ENCODE results near the gene BRF1. TPM values are rescaled to one million over a fixed set of nuclear protein-coding genes. Genes with fewer than 3 reads are reported as not detected.
"Not testable (repeated sequence)": the region's sequence is repeated elsewhere in the genome, so short reads cannot be mapped to it uniquely, and the experiment has no call there.

Gene BRF1
- total RNA-seq, 2 experiments from 2014 or later, result 32.2 to 51.8 TPM

DNA sequence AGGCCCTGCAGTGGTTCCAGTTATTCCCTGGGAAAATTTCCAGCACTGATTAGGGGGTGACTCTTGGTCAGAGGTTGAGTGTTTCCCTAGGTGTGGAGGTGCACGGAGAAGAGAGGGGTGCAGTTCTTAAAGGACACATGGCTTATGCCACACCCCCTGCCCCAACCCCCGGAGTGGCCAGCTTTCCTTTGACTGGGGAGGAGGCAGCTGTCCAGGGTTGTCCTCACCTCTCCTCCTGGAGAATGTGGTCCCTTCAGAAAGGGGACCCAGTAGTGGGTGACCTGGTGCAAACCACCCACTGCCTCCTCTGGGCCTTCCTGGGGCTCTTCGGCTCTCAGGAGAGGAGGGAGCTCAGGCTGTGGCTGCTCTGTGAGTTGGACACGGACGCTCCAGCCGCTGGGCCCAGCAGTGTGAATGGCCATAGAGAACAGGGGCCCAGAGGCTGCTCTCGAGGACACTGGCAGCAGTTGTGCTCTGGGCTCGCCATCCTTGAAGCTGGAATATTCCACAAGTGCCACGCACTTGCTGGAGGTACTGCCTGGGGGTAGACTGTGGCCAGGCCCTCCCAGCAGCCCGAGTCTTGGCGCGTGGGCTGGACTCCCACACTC is 27.4 kb upstream of the BRF1 start:
- CTCF ChIA-PET, result no interaction called here
- DNase-seq (no peak), ATAC-seq (no peak)
- no peak overlapping the region for H3K27ac Mint-ChIP-seq
- no peaks in the 10 kb centered on the region for H3K27me3 Mint-ChIP-seq
- no peaks in the 10 kb centered on the region for H3K9me3 Mint-ChIP-seq (ENCODE audit: low read depth)
- no peaks in the 10 kb centered on the region for H3K36me3 Mint-ChIP-seq
- peaks cover 12% of the 10 kb centered on the region for H3K4me1 Mint-ChIP-seq
- H3K4me3 Mint-ChIP-seq, result no peak overlapping the region

GRCh38 chr14:105327695-105328045 is 26.9 kb upstream of the BRF1 start:
- DNase-seq; CTCF ChIA-PET; ATAC-seq; H3K36me3 Mint-ChIP-seq; H3K4me3 Mint-ChIP-seq; H3K27me3 Mint-ChIP-seq; H3K9me3 Mint-ChIP-seq (ENCODE audit: low read depth); H3K27ac Mint-ChIP-seq: not testable (repeated sequence)
- peaks cover 14% of the 10 kb centered on the region for H3K4me1 Mint-ChIP-seq

GRCh38 chr14:105326891-105327694 is 26.3 kb upstream of the BRF1 start:
- H3K27ac Mint-ChIP-seq, result no peak overlapping the region
- CTCF ChIA-PET, result no interaction called here
- ATAC-seq (no peak), DNase-seq (no peak)
- peaks cover 15% of the 10 kb centered on the region for H3K4me1 Mint-ChIP-seq
- no peaks in the 10 kb centered on the region for H3K36me3 Mint-ChIP-seq
- H3K4me3 Mint-ChIP-seq, result no peak overlapping the region
- no peaks in the 10 kb centered on the region for H3K9me3 Mint-ChIP-seq (ENCODE audit: low read depth)
- H3K27me3 Mint-ChIP-seq, result no peaks in the 10 kb centered on the region

DNA sequence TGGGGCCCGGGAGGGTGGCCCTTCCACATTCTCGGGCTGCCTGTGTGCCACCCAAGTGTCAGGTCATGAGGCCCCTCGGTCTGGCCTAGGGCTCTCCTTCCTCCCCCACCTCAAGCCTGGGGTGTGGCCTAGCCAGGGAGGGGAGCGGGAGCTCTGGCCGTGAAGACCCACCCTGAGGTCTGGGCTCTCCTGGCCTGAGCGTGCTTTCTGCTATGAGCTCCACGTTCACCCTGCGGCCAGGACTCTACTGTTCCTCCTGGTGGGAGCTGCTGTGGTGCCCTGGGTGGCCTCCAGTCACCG is 25.7 kb upstream of the BRF1 start:
- CTCF ChIA-PET, result no interaction called here
- Mint-ChIP-seq H3K4me1 (peaks cover 11% of the 10 kb centered on the region), H3K4me3 (no peak overlapping the region), H3K27me3 (no peaks in the 10 kb centered on the region), H3K9me3 (ENCODE audit: low read depth) (no peaks in the 10 kb centered on the region), H3K27ac (no peak overlapping the region), H3K36me3 (no peaks in the 10 kb centered on the region)
- DNase-seq, result no peak
- ATAC-seq, result no peak

GRCh38 chr14:105325716-105326567 is 25.1 kb upstream of the BRF1 start:
- no peak overlapping the region for H3K4me3 Mint-ChIP-seq
- no peaks in the 10 kb centered on the region for H3K9me3 Mint-ChIP-seq (ENCODE audit: low read depth)
- peak; percentile 27 for ATAC-seq
- CTCF ChIA-PET, result no interaction called here
- H3K4me1 Mint-ChIP-seq, result peaks cover 9% of the 10 kb centered on the region
- no peaks in the 10 kb centered on the region for H3K36me3 Mint-ChIP-seq
- DNase-seq, result no peak
- no peak overlapping the region for H3K27ac Mint-ChIP-seq
- H3K27me3 Mint-ChIP-seq, result no peaks in the 10 kb centered on the region

DNA sequence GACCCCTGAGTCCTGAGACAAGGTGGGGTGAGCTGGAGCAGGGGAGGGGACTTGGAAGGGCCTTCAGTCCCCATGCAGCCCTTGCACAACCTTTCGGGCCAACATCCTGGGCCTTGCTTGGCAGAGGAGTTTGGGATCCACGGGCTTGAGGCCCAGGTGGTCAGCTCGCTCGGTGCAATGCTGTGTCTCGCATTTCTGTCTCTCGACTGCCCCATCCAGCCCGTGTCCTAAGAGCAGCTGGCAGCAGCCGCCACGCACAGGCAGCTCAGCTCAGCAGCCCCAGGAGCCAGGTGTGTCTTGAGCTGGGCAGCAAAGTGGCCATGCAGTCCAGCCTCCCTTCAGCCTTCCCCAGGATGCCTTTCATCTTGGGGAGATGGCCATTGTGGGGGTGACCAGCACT is 24.5 kb upstream of the BRF1 start:
- CTCF ChIA-PET, result no interaction called here

GRCh38 chr14:105324871-105325270 is 24.1 kb upstream of the BRF1 start:
- H3K9me3 Mint-ChIP-seq (ENCODE audit: low read depth), result no peaks in the 10 kb centered on the region
- DNase-seq, result no peak
- CTCF ChIA-PET, result no interaction called here
- H3K4me3 Mint-ChIP-seq, result no peak overlapping the region
- H3K4me1 Mint-ChIP-seq, result peaks cover 3% of the 10 kb centered on the region
- no peaks in the 10 kb centered on the region for H3K27me3 Mint-ChIP-seq
- ATAC-seq, result no peak
- H3K36me3 Mint-ChIP-seq, result no peaks in the 10 kb centered on the region
- H3K27ac Mint-ChIP-seq, result no peak overlapping the region

More for the DNA sequence above, 24.5 kb upstream of the BRF1 start:
- Mint-ChIP-seq H3K36me3 (no peaks in the 10 kb centered on the region), H3K27me3 (no peaks in the 10 kb centered on the region), H3K4me3 (no peak overlapping the region), H3K27ac (no peak overlapping the region), H3K9me3 (ENCODE audit: low read depth) (no peaks in the 10 kb centered on the region), H3K4me1 (peaks cover 4% of the 10 kb centered on the region)
- ATAC-seq (no peak), DNase-seq (no peak)

DNA sequence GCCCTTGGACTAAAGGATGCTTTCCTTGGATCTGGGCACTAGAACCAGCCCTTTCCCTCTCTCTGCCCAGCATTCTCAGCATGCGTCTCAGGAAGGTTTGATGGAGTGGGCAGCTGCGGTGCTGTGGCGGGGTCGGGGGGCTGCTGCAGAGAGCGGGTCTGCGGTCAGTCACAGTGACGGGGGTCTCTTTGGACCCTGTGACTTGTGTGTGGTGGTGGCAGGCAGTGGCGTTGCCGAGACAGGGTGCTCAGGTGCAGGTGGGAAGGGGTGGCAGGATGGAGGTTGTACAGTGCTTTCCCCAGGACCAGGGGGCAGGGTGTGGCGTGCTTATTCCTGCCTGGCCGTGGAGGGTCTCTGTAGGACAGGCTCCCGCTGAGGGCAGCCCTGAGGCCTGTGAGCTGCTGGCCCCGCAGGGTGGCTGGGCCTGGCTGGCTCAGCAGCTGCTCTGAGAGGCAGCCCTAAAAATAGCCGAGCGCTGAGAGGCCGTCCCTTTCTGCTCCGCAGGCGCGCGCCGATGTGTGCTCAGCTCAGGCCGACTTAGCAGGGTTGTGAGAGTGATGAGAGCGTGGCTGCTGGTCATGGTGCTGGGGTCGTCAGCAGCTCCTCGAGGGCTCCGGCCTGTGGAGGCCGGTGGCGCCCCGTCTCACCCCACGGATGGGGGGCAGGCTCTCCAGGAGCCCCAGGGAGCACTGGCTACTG is 23.4 kb upstream of the BRF1 start:
- Mint-ChIP-seq H3K27me3 (no peaks in the 10 kb centered on the region), H3K4me3 (no peak overlapping the region), H3K36me3 (no peaks in the 10 kb centered on the region), H3K9me3 (ENCODE audit: low read depth) (no peaks in the 10 kb centered on the region), H3K27ac (no peak overlapping the region), H3K4me1 (peaks cover 6% of the 10 kb centered on the region)
- DNase-seq (no peak), ATAC-seq (no peak)
- CTCF ChIA-PET, result no interaction called here

- H3K27ac Mint-ChIP-seq, result no peak overlapping the region
- DNase-seq (no peak), ATAC-seq (no peak)
- no peaks in the 10 kb centered on the region for H3K27me3 Mint-ChIP-seq
- CTCF ChIA-PET, result no interaction called here
- no peak overlapping the region for H3K4me3 Mint-ChIP-seq
- H3K36me3 Mint-ChIP-seq, result no peaks in the 10 kb centered on the region
- no peaks in the 10 kb centered on the region for H3K9me3 Mint-ChIP-seq (ENCODE audit: low read depth)
- peaks cover 8% of the 10 kb centered on the region for H3K4me1 Mint-ChIP-seq
Observed at GRCh38 chr14:105323663-105324062, 22.9 kb upstream of the BRF1 start.

DNA sequence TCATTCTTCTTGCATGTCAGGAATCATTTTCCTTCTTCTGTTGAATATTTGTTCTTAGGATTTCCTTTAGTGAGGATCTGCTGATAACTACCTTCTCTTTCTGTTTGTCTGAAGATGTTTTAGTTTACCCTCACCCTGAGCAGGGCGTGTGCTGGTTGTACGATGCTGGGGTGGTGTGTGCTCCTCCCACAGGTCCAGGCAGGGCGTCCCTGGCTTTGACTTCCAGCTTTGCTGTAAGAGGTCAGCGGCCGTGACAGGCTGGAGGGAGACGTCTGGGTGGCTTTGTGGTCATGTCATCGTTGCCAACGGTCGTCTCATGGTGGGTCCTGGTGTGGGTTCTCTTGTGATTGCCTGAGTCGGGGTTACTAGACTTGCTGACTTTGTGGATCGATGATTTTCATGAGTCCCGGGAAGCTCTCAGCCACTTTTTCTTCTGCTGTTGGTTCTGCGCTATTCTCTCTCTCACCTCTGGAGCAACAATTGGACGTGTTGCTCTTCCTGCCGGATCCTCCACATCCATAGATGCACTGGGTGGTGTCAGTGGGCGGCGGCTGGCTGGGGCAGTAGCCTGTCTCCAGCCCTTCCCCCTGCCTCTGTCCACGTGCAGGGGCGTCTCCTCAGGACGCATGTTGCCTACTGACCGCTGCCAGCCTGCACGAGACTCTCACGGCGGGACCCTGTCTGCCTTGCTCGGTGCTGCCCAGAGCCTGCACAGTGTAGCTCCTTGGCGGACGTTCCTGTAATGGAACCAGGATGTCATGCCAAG is 22.2 kb upstream of the BRF1 start:
- CTCF ChIA-PET, result interaction anchor here (1.5 kb wide), 1 partner anchor 41 kb away, joined by 6 read pairs; no protein-coding TSS in a partner anchor
- H3K4me3 Mint-ChIP-seq, result no peak overlapping the region

GRCh38 chr14:105317546-105317945 is 16.7 kb upstream of the BRF1 start:
- no peaks in the 10 kb centered on the region for H3K36me3 Mint-ChIP-seq
- DNase-seq, result no peak
- ATAC-seq, result no peak
- peaks cover 35% of the 10 kb centered on the region for H3K4me1 Mint-ChIP-seq
- CTCF ChIA-PET, result interaction anchor here (2.1 kb wide), 1 partner anchor 172 kb away, joined by 5 read pairs; no protein-coding TSS in a partner anchor
- no peaks in the 10 kb centered on the region for H3K9me3 Mint-ChIP-seq (ENCODE audit: low read depth)
- no peak overlapping the region for H3K4me3 Mint-ChIP-seq
- H3K27me3 Mint-ChIP-seq, result no peaks in the 10 kb centered on the region
- H3K27ac Mint-ChIP-seq, result no peak overlapping the region

More for the DNA sequence above, 22.2 kb upstream of the BRF1 start:
- no peak overlapping the region for H3K27ac Mint-ChIP-seq
- no peaks in the 10 kb centered on the region for H3K27me3 Mint-ChIP-seq
- H3K36me3 Mint-ChIP-seq, result no peaks in the 10 kb centered on the region
- peaks cover 8% of the 10 kb centered on the region for H3K4me1 Mint-ChIP-seq
- no peak for DNase-seq
- no peaks in the 10 kb centered on the region for H3K9me3 Mint-ChIP-seq (ENCODE audit: low read depth)
- ATAC-seq, result no peak

DNA sequence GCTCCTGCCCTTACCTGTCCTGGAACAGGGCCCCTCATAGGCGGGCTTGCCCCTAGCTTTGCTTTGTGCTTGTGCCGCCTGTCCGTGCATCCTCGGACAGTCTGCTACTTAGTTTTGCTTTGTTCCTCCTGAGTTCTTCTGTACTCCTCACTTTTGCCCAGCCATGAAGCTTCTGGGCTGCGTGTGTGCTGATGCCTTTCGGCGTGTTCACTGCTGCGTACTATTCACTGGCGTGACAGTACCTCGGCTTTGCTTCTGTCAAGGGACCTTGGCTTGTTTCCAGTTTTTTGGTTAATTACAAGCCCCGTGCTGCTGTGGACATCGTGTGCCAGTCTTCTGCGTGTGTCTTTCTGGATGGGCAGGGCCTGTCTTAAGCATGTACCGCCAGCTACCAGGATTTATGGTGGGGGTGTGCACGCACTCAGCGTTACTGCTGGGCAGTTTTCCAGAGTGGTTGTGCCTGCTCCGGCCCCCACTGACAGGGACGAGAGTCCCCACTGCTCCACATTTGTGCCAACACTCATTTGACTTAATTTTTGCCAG is 16.2 kb upstream of the BRF1 start:
- H3K4me1 Mint-ChIP-seq, result peaks cover 35% of the 10 kb centered on the region
- H3K27ac Mint-ChIP-seq, result peak overlapping the region; percentile 19
- no peaks in the 10 kb centered on the region for H3K36me3 Mint-ChIP-seq
- ATAC-seq, result no peak
- H3K27me3 Mint-ChIP-seq, result no peaks in the 10 kb centered on the region
- H3K9me3 Mint-ChIP-seq (ENCODE audit: low read depth), result no peaks in the 10 kb centered on the region
- CTCF ChIA-PET, result interaction anchor here (1.1 to 2.1 kb wide), 2 partner anchors 173 to 227 kb away, joined by 3 to 5 read pairs; no protein-coding TSS in a partner anchor
- DNase-seq, result no peak
- peak overlapping the region; percentile 26 for H3K4me3 Mint-ChIP-seq

Measured in activated CD8-positive, alpha-beta memory T cell treated with anti-CD3 and anti-CD28 coated beads, Interleukin-2, amount 10 ng/mL, durations not matched to agents 7 days and 5 days (primary cell).